H9 (cell line): Measurements from ENCODE around the gene RPS21. TPM values are rescaled to one million over a fixed set of nuclear protein-coding genes. Genes with fewer than 3 reads are reported as not detected.

ENCODE experiments used
- DNase-seq: peaks from one replicate; pipeline ENCODE4 v3.0.0-alpha.2; 2017
- H2AFZ ChIP-seq: one replicate; pipeline ENCODE4 v1.6.1; 2013; ENCODE audit warnings: mild to moderate bottlenecking, low read length, control low read depth, moderate library complexity
- H2AK5ac ChIP-seq: 2 replicates; pipeline ENCODE4 v1.6.1; 2013; ENCODE audit warnings: low read length, control low read depth, mixed read lengths; ENCODE audit not compliant: insufficient read length
- H2BK120ac ChIP-seq: one replicate; pipeline ENCODE4 v1.6.1; 2013; ENCODE audit warnings: low read depth, mild to moderate bottlenecking, low read length, control low read depth, inconsistent platforms; ENCODE audit not compliant: poor library complexity, severe bottlenecking
- H2BK12ac ChIP-seq: 2 replicates; pipeline ENCODE4 v1.6.1; 2013; ENCODE audit warnings: low read length, control low read depth, mixed read lengths, low read depth; ENCODE audit not compliant: insufficient read length
- H2BK15ac ChIP-seq: 2 replicates; pipeline ENCODE4 v1.6.1; 2013; ENCODE audit warnings: low read depth, low read length, control low read depth
- H2BK20ac ChIP-seq: one replicate; pipeline ENCODE4 v1.6.1; 2013; ENCODE audit warnings: low read depth, mild to moderate bottlenecking, low read length, control low read depth, inconsistent platforms; ENCODE audit not compliant: poor library complexity, severe bottlenecking
- H2BK5ac ChIP-seq: 2 replicates; pipeline ENCODE4 v1.6.1; 2013; ENCODE audit warnings: low read length, control low read depth, mixed read lengths; ENCODE audit not compliant: insufficient read length
- H3K14ac ChIP-seq: 2 replicates; pipeline ENCODE4 v1.6.1; 2013; ENCODE audit warnings: low read length, control low read depth; ENCODE audit not compliant: insufficient read depth
- H3K18ac ChIP-seq: 2 replicates; pipeline ENCODE4 v1.6.1; 2013; ENCODE audit warnings: low read depth, mild to moderate bottlenecking, mixed read lengths, low read length, control low read depth; ENCODE audit not compliant: insufficient read length
- H3K23ac ChIP-seq: 2 replicates; pipeline ENCODE4 v1.6.1; 2013; ENCODE audit warnings: low read length, control low read depth, mixed read lengths, low read depth; ENCODE audit not compliant: insufficient read length
- H3K23me2 ChIP-seq: 2 replicates; pipeline ENCODE4 v1.6.1; 2013; ENCODE audit warnings: low read depth, mild to moderate bottlenecking, mixed read lengths, low read length, control low read depth; ENCODE audit not compliant: insufficient read length, poor library complexity, severe bottlenecking
- H3K27ac ChIP-seq: 2 replicates; pipeline ENCODE4 v1.5.1; 2013; ENCODE audit warnings: low read length, control low read depth, mixed read lengths, low read depth; ENCODE audit not compliant: insufficient read length
- H3K27me3 ChIP-seq: 2 replicates; pipeline ENCODE4 v1.6.1; 2013; ENCODE audit warnings: low read length, control low read depth, inconsistent platforms; ENCODE audit not compliant: insufficient read depth
- H3K4ac ChIP-seq: 2 replicates; pipeline ENCODE4 v1.6.1; 2013; ENCODE audit warnings: low read depth, mild to moderate bottlenecking, control low read depth, inconsistent platforms, low read length, moderate library complexity
- H3K4me1 ChIP-seq: 2 replicates; pipeline ENCODE4 v1.6.1; 2013; ENCODE audit warnings: low read length, control low read depth, inconsistent platforms; ENCODE audit not compliant: insufficient read depth
- H3K4me2 ChIP-seq: 2 replicates; pipeline ENCODE4 v1.6.1; 2013; ENCODE audit warnings: low read length, control low read depth, mixed read lengths; ENCODE audit not compliant: insufficient read length, insufficient read depth
- H3K56ac ChIP-seq: 2 replicates; pipeline ENCODE4 v1.6.1; 2013; ENCODE audit warnings: low read depth, mild to moderate bottlenecking, mixed read lengths, low read length, control low read depth; ENCODE audit not compliant: insufficient read length
- H3K79me1 ChIP-seq: 2 replicates; pipeline ENCODE4 v1.6.1; 2013; ENCODE audit warnings: low read depth, mild to moderate bottlenecking, moderate library complexity, low read length, control low read depth, inconsistent platforms; ENCODE audit not compliant: insufficient read depth, poor library complexity, severe bottlenecking
- H3K79me2 ChIP-seq: 2 replicates; pipeline ENCODE4 v1.6.1; 2013; ENCODE audit warnings: low read length, control low read depth, inconsistent platforms; ENCODE audit not compliant: insufficient read depth
- H3K9ac ChIP-seq: 2 replicates; pipeline ENCODE4 v1.6.1; 2013; ENCODE audit warnings: low read length, control low read depth, mixed read lengths; ENCODE audit not compliant: insufficient read length; ENCODE audit errors: extremely low read depth
- H3K9me3 ChIP-seq: one replicate; pipeline ENCODE4 v1.6.1; 2013; ENCODE audit warnings: low read depth, low read length, inconsistent platforms; ENCODE audit not compliant: control insufficient read depth
- H3T11ph ChIP-seq: one replicate; pipeline ENCODE4 v1.6.1; 2013; ENCODE audit warnings: mild to moderate bottlenecking, low read length, control low read depth, inconsistent platforms
- H4K20me1 ChIP-seq: one replicate; pipeline ENCODE4 v1.6.1; 2013; ENCODE audit not compliant: control insufficient read depth, insufficient read length, insufficient read depth
- H4K5ac ChIP-seq: 2 replicates; pipeline ENCODE4 v1.6.1; 2013; ENCODE audit warnings: low read depth, mild to moderate bottlenecking, mixed read lengths, low read length, control low read depth; ENCODE audit not compliant: insufficient read length
- H4K8ac ChIP-seq: replicated peaks from 2 replicates; pipeline ENCODE4 v1.6.1; 2013; ENCODE audit warnings: low read length, control low read depth, mixed read lengths, low read depth; ENCODE audit not compliant: insufficient read length
- H4K91ac ChIP-seq: 2 replicates; pipeline ENCODE4 v1.6.1; 2013; ENCODE audit warnings: low read depth, mild to moderate bottlenecking, moderate library complexity, mixed read lengths, low read length, control low read depth; ENCODE audit not compliant: insufficient read length
- H3K27ac Mint-ChIP-seq, 3 experiments: 2 replicates in 2 of 3; 3 replicates in 1 of 3; pipeline ENCODE4 v1.8.0; 2020 to 2021; ENCODE audit warnings: mixed read lengths in 3 of 3, mild to moderate bottlenecking in 1 of 3, moderate library complexity in 1 of 3
- H3K27me3 Mint-ChIP-seq: 2 replicates; pipeline ENCODE4 v1.8.0; 2021; ENCODE audit warnings: low read depth, mild to moderate bottlenecking, moderate library complexity, mixed read lengths
- H3K36me3 Mint-ChIP-seq, 3 experiments: 2 replicates in 2 of 3; 3 replicates in 1 of 3; pipeline ENCODE4 v1.8.0; 2020 to 2021; ENCODE audit warnings: low read depth in 3 of 3, mixed read lengths in 3 of 3; ENCODE audit not compliant: insufficient read depth in 1 of 3
- H3K4me1 Mint-ChIP-seq, 2 experiments: 2 replicates each; pipeline ENCODE4 v1.8.0; 2020; ENCODE audit warnings: mixed read lengths in 2 of 2
- H3K4me3 Mint-ChIP-seq, 2 experiments: 2 replicates in 1 of 2; 3 replicates in 1 of 2; pipeline ENCODE4 v1.8.0; 2020 to 2021; ENCODE audit warnings: mild to moderate bottlenecking in 2 of 2, mixed read lengths in 2 of 2, moderate library complexity in 1 of 2
- H3K9me3 Mint-ChIP-seq, 2 experiments: 2 replicates in 1 of 2; 3 replicates in 1 of 2; pipeline ENCODE4 v1.8.0; 2020; ENCODE audit warnings: mild to moderate bottlenecking in 2 of 2, mixed read lengths in 2 of 2, moderate library complexity in 1 of 2
- WGBS: extraction: QIAGEN DNeasy Blood & Tissue Kit; methylation state at CpG from one replicate; pipeline ENCODE4 v1.1.7; 2013; ENCODE audit warnings: missing lambda C conversion rate, low lambda C conversion rate, mixed read lengths; ENCODE audit not compliant: insufficient read length; ENCODE audit errors: extremely low coverage; 5-methylcytosine and 5-hydroxymethylcytosine counted together
- total RNA-seq: library from RNA; stranded (reverse); gene quantifications from 2 replicates; pipeline ENCODE4 v1.2.1, GENCODE V29; 2021
- TF ChIP-seq, protein P1 (sequence below): fragments of 200-600 bp; sonication (generic); conservative IDR thresholded peaks from 3 replicates; pipeline ENCODE4 v1.8.0; 2021; ENCODE audit warnings: antibody characterized with exemption, mild to moderate bottlenecking

Gene RPS21
- total RNA-seq, 1 experiment from 2014 or later, result 1,715 TPM

DNA sequence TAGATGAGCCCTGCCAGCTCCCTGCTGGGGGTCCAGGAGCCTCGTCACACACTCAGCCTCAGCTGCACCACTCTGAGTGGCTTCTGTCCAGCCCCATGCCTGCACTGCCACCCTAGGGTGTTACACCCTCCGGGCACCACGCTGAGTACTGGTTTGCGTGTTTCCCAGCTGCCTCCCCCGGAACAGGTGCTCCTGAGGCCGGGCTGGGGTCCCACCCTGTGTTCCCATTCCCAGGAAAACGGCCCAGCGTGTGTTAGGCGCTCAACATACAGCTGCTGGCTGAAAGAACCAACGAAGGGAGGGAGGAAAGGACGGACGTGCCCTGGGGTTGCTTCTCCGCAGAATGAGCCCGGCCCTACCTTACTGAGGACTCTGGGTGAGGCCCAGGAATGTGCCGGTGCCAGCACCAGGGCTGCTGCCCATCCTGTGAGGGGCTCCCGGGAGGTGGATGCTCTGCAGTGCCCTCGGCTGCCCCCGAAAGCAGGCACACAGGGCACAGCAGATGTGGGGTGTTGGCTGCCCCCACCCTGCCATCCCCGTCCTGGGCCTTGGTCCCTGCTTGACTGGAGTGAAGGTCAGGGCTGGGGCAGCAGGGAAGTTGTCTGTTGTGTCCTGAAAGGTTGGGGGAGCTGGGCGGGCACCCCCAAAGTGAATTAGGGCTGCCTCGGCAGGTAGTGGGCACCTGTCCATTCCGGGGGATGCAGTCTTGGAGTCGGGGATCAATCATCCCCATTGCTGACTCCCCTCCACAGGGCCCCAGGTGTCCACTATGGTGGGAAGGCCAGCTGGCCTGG is 36.1 kb upstream of the RPS21 start:
- no peak overlapping the region for H3K56ac ChIP-seq

More for the DNA sequence above, 36.1 kb upstream of the RPS21 start:
- Histone ChIP-seq H2AK5ac (no peak overlapping the region), H3K4ac (no peak overlapping the region), H2BK20ac (no peak overlapping the region), H3K9me3 (no peaks in the 10 kb centered on the region), H3K4me2 (no peak overlapping the region), H3K79me1 (no peaks in the 10 kb centered on the region), H3K79me2 (no peaks in the 10 kb centered on the region), H4K5ac (no peak overlapping the region), H4K91ac (no peak overlapping the region), H2BK5ac (no peak overlapping the region), H3K23ac (no peak overlapping the region), H3K27ac (no peak overlapping the region), H2BK15ac (no peak overlapping the region), H3K4me1 (no peaks in the 10 kb centered on the region), H3K14ac (no peak overlapping the region), H3K18ac (no peak overlapping the region), H2BK120ac (no peak overlapping the region), H4K20me1 (no peaks in the 10 kb centered on the region), H3T11ph (no peak overlapping the region), H2BK12ac (no peak overlapping the region), H3K23me2 (no peaks in the 10 kb centered on the region), H4K8ac (no peak overlapping the region), H2AFZ (no peak overlapping the region), H3K9ac (no peak overlapping the region), H3K27me3 (no peaks in the 10 kb centered on the region)
- no CpG with 5 or more reads among the region's 23 CpGs for WGBS
- Mint-ChIP-seq H3K4me3 (no peak overlapping the region), H3K4me1 (peaks cover 7 to 11% of the 10 kb centered on the region in 2 experiments), H3K36me3 (peaks cover 13 to 55% (median 52%) of the 10 kb centered on the region in 3 experiments), H3K27me3 (no peaks in the 10 kb centered on the region; the same call in 1 of the 2 replicates), H3K9me3 (peaks cover 9 to 18% of the 10 kb centered on the region in 2 experiments), H3K27ac (no peak overlapping the region)
- TF ChIP-seq, protein P1, sequence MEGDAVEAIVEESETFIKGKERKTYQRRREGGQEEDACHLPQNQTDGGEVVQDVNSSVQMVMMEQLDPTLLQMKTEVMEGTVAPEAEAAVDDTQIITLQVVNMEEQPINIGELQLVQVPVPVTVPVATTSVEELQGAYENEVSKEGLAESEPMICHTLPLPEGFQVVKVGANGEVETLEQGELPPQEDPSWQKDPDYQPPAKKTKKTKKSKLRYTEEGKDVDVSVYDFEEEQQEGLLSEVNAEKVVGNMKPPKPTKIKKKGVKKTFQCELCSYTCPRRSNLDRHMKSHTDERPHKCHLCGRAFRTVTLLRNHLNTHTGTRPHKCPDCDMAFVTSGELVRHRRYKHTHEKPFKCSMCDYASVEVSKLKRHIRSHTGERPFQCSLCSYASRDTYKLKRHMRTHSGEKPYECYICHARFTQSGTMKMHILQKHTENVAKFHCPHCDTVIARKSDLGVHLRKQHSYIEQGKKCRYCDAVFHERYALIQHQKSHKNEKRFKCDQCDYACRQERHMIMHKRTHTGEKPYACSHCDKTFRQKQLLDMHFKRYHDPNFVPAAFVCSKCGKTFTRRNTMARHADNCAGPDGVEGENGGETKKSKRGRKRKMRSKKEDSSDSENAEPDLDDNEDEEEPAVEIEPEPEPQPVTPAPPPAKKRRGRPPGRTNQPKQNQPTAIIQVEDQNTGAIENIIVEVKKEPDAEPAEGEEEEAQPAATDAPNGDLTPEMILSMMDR, result no peak
- DNase-seq, result no peak
